Measurements from ENCODE around the gene ZNF428. TPM values are rescaled to one million over a fixed set of nuclear protein-coding genes. Genes with fewer than 3 reads are reported as not detected.

Gene ZNF428
- total and polyA plus RNA-seq, 4 donors = 6.5 to 22.1 (median 14.4) TPM

DNA sequence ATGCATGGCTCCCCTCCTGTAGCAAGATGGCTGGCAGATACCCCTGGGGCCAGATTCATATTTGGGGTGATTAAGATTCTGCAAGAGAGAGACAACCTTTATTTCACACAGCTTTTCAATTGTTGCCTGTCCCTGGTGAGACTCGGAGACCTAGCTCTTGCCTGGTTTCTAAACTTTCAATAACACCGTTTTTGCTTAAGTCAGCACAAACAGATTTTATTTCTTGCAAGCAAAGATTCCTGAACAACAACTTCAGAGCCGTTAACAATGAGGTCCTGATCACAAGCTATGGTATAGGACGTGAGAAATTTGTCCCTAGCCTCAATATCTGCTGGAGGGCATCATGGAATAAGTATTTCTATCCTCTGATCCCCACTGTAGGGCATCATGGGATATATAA, 23.1 kb upstream of the ZNF428 start:
- H3K9ac ChIP-seq (ENCODE audit: low read depth in 1 of 2, low read length in 2 of 2) = no peak overlapping the region
- 74% methylated on average over 4 of the region's 4 CpGs for WGBS
- H3K27me3 ChIP-seq (ENCODE audit: control insufficient read depth in 4 of 4, insufficient read depth in 4 of 4, low read length in 3 of 4) = no peaks in the 10 kb centered on the region
- H3K9me3 ChIP-seq (ENCODE audit: control insufficient read depth in 4 of 4, low read length in 3 of 4) = peaks cover 0 to 4% (median 0%) of the 10 kb centered on the region in 4 donors
- H3K4me3 ChIP-seq (ENCODE audit: low read depth in 1 of 3, low read length in 3 of 3) = no peak overlapping the region
- no peak for DNase-seq (ENCODE audit: low spot score)
- TF ChIP-seq HNF4G (IDR thresholded peaks at IDR 0.05) (no peak), EGR1 (IDR thresholded peaks at IDR 0.05; ENCODE audit: low read depth in 2 of 2) (no peak), SP1 (IDR thresholded peaks at IDR 0.05) (no peak), FOXA2 (IDR thresholded peaks at IDR 0.05) (no peak), GABPA (IDR thresholded peaks at IDR 0.05 in 1 of 2, conservative IDR thresholded peaks at IDR 0.05 in 1 of 2) (no peak), NR2F2 (IDR thresholded peaks at IDR 0.05) (no peak), RAD21 (IDR thresholded peaks at IDR 0.05) (no peak), YY1 (IDR thresholded peaks at IDR 0.05) (no peak), HNF4A (conservative IDR thresholded peaks at IDR 0.05) (no peak), TAF1 (conservative IDR thresholded peaks at IDR 0.05) (no peak), FOXA1 (IDR thresholded peaks at IDR 0.05) (no peak), JUND (IDR thresholded peaks at IDR 0.05) (no peak), RXRA (IDR thresholded peaks at IDR 0.05) (no peak)
- TF ChIP-seq, protein P1, sequence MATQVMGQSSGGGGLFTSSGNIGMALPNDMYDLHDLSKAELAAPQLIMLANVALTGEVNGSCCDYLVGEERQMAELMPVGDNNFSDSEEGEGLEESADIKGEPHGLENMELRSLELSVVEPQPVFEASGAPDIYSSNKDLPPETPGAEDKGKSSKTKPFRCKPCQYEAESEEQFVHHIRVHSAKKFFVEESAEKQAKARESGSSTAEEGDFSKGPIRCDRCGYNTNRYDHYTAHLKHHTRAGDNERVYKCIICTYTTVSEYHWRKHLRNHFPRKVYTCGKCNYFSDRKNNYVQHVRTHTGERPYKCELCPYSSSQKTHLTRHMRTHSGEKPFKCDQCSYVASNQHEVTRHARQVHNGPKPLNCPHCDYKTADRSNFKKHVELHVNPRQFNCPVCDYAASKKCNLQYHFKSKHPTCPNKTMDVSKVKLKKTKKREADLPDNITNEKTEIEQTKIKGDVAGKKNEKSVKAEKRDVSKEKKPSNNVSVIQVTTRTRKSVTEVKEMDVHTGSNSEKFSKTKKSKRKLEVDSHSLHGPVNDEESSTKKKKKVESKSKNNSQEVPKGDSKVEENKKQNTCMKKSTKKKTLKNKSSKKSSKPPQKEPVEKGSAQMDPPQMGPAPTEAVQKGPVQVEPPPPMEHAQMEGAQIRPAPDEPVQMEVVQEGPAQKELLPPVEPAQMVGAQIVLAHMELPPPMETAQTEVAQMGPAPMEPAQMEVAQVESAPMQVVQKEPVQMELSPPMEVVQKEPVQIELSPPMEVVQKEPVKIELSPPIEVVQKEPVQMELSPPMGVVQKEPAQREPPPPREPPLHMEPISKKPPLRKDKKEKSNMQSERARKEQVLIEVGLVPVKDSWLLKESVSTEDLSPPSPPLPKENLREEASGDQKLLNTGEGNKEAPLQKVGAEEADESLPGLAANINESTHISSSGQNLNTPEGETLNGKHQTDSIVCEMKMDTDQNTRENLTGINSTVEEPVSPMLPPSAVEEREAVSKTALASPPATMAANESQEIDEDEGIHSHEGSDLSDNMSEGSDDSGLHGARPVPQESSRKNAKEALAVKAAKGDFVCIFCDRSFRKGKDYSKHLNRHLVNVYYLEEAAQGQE (IDR thresholded peaks at IDR 0.05) = no peak
- TF ChIP-seq, protein P2, sequence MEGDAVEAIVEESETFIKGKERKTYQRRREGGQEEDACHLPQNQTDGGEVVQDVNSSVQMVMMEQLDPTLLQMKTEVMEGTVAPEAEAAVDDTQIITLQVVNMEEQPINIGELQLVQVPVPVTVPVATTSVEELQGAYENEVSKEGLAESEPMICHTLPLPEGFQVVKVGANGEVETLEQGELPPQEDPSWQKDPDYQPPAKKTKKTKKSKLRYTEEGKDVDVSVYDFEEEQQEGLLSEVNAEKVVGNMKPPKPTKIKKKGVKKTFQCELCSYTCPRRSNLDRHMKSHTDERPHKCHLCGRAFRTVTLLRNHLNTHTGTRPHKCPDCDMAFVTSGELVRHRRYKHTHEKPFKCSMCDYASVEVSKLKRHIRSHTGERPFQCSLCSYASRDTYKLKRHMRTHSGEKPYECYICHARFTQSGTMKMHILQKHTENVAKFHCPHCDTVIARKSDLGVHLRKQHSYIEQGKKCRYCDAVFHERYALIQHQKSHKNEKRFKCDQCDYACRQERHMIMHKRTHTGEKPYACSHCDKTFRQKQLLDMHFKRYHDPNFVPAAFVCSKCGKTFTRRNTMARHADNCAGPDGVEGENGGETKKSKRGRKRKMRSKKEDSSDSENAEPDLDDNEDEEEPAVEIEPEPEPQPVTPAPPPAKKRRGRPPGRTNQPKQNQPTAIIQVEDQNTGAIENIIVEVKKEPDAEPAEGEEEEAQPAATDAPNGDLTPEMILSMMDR (IDR thresholded peaks at IDR 0.05; ENCODE audit: low read depth, low read length, missing input control) = no peak
- TF ChIP-seq, protein P3, sequence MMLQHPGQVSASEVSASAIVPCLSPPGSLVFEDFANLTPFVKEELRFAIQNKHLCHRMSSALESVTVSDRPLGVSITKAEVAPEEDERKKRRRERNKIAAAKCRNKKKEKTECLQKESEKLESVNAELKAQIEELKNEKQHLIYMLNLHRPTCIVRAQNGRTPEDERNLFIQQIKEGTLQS (IDR thresholded peaks at IDR 0.05) = no peak
- TF ChIP-seq, protein P4, sequence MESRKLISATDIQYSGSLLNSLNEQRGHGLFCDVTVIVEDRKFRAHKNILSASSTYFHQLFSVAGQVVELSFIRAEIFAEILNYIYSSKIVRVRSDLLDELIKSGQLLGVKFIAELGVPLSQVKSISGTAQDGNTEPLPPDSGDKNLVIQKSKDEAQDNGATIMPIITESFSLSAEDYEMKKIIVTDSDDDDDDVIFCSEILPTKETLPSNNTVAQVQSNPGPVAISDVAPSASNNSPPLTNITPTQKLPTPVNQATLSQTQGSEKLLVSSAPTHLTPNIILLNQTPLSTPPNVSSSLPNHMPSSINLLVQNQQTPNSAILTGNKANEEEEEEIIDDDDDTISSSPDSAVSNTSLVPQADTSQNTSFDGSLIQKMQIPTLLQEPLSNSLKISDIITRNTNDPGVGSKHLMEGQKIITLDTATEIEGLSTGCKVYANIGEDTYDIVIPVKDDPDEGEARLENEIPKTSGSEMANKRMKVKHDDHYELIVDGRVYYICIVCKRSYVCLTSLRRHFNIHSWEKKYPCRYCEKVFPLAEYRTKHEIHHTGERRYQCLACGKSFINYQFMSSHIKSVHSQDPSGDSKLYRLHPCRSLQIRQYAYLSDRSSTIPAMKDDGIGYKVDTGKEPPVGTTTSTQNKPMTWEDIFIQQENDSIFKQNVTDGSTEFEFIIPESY (IDR thresholded peaks at IDR 0.05) = no peak
- TF ChIP-seq, protein P5, sequence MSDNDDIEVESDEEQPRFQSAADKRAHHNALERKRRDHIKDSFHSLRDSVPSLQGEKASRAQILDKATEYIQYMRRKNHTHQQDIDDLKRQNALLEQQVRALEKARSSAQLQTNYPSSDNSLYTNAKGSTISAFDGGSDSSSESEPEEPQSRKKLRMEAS (IDR thresholded peaks at IDR 0.05) = no peak
- H3K36me3 ChIP-seq (ENCODE audit: control insufficient read depth in 4 of 4, insufficient read depth in 3 of 4, low read depth in 1 of 4, low read length in 3 of 4) = no peaks in the 10 kb centered on the region
- H3K4me1 ChIP-seq (ENCODE audit: control insufficient read depth in 4 of 4, insufficient read depth in 4 of 4, low read length in 3 of 4) = peaks cover 4 to 11% (median 9%) of the 10 kb centered on the region in 4 donors
- no peak overlapping the region for H3K27ac ChIP-seq (ENCODE audit: low read depth in 1 of 2, low read length in 2 of 2)
